T-helper 2 cell (primary cell): ENCODE measurements around the gene AADAC.
A peak's percentile ranks its signal among the peaks of the same experiment; 100 is the strongest.
"Not testable (repeated sequence)": the region's sequence is repeated elsewhere in the genome, so short reads cannot be mapped to it uniquely, and the experiment has no call there.

Experiments used
- DNase-seq, 5 experiments: peaks; one replicate each; pipeline versions ENCODE4 v3.0.0 to v3.0.0-alpha.2; 2012 to 2022

Gene AADAC

GRCh38 chr3:151798466-151798865 is 15.4 kb upstream of the AADAC start:
- no peak for DNase-seq

GRCh38 chr3:151800431-151800830 is 13.5 kb upstream of the AADAC start:
- no peak for DNase-seq

GRCh38 chr3:151804267-151804666 is 9.6 kb upstream of the AADAC start:
- DNase-seq, result no peak

- no peak for DNase-seq
Measured at GRCh38 chr3:151806838-151807237, 7.1 kb upstream of the AADAC start.

GRCh38 chr3:151808926-151809325 is 5.0 kb upstream of the AADAC start:
- DNase-seq, result not testable (repeated sequence)

- no peak for DNase-seq
Measured at GRCh38 chr3:151811474-151811873, 2.4 kb upstream of the AADAC start.

GRCh38 chr3:151814588-151814987 is 672 bp downstream of the AADAC start:
- no peak for DNase-seq

- DNase-seq, result no peak
Measured at GRCh38 chr3:151816091-151816604, 2.2 kb downstream of the AADAC start.

- no peak for DNase-seq
Measured at GRCh38 chr3:151817473-151817872, 3.6 kb downstream of the AADAC start.

GRCh38 chr3:151818361-151818760 is 4.4 kb downstream of the AADAC start:
- no peak for DNase-seq

GRCh38 chr3:151819910-151820309 is 6.0 kb downstream of the AADAC start:
- no peak for DNase-seq

- DNase-seq, result no peak
Measured at GRCh38 chr3:151827816-151828215, 13.9 kb downstream of the AADAC start.

- DNase-seq, result no peak
Measured at GRCh38 chr3:151835751-151836525, 22.0 kb downstream of the AADAC start.

- no peak for DNase-seq
Measured at GRCh38 chr3:151837057-151837456, 23.1 kb downstream of the AADAC start.

GRCh38 chr3:151838574-151839312 is 24.8 kb downstream of the AADAC start:
- DNase-seq, result peak in 1 of 5 experiments; percentile 66

- DNase-seq, result no peak
Measured at GRCh38 chr3:151839313-151839631, 25.4 kb downstream of the AADAC start.

- DNase-seq, result no peak
Measured at GRCh38 chr3:151841801-151842200, 27.9 kb downstream of the AADAC start.

GRCh38 chr3:151843275-151843674 is 29.4 kb downstream of the AADAC start:
- no peak for DNase-seq

- DNase-seq, result no peak
Measured at GRCh38 chr3:151845306-151845905, 31.5 kb downstream of the AADAC start.

- not testable (repeated sequence) for DNase-seq
Measured at GRCh38 chr3:151850065-151850464, 36.1 kb downstream of the AADAC start.

- DNase-seq, result no peak
Measured at GRCh38 chr3:151852074-151852811, 38.3 kb downstream of the AADAC start.

- DNase-seq, result no peak
Measured at GRCh38 chr3:151856118-151856517, 42.2 kb downstream of the AADAC start.

GRCh38 chr3:151856641-151857040 is 42.7 kb downstream of the AADAC start:
- no peak for DNase-seq
